Skin epidermis (tissue), 12 donors: Measurements from ENCODE around the gene IER3IP1.
A peak's percentile ranks its signal among the peaks of the same experiment; 100 is the strongest.
"Not testable (repeated sequence)": the region's sequence is repeated elsewhere in the genome, so short reads cannot be mapped to it uniquely, and the experiment has no call there.

Experiments
- H3K27ac ChIP-seq, 21 experiments: fragments of 200-600 bp; sonication (generic) in 11 of 21; one replicate each; pipeline ENCODE4 v1.5.0; 2020; ENCODE audit warnings: mild to moderate bottlenecking in 3 of 21, inconsistent platforms in 2 of 21, moderate library complexity in 2 of 21
- H3K4me3 ChIP-seq, 7 experiments: fragments of 200-600 bp; sonication (generic) in 2 of 7; one replicate each; pipeline ENCODE4 v1.5.0; 2020; ENCODE audit warnings: inconsistent platforms in 2 of 7, mild to moderate bottlenecking in 2 of 7, moderate library complexity in 1 of 7

IER3IP1 gene

GRCh38 chr18:47175898-47176575 is at the start of gene IER3IP1:
IER3IP1 (minus strand) TSS chr18:47176364; CDS start chr18:47176277, 87 bp downstream.
- H3K4me3 ChIP-seq = peak within 1 kb of the TSS; percentile 72 to 97 (median 92)
- H3K27ac ChIP-seq = peak within 1 kb of the TSS; percentile 44 to 97 (median 89)

- no peak overlapping the region for H3K27ac ChIP-seq
Measured at GRCh38 chr18:47215554-47216138, 39.5 kb upstream of the IER3IP1 start.

DNA sequence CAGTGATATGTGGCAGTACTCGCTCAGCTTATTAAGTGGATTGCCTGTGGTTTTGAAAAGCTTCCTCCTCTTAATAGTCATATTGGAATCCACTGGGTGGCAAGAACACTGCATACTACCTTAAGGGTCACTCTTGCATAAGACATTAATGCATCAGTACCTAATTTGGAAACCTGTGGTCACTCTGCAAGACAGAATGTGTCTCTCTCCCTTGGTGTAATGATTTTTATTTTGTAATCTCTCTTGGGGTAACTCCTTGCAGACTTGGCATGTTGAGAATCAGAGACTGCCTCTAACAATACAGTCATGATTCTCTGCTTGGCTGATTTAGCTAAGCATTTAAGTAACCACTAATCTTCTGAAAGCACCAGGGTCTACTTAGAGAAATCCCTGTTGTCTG is 33.0 kb upstream of the IER3IP1 start:
- no peak overlapping the region for H3K27ac ChIP-seq

More at GRCh38 chr18:47215554-47216138, 39.5 kb upstream of the IER3IP1 start:
- H3K4me3 ChIP-seq = no peak overlapping the region

DNA sequence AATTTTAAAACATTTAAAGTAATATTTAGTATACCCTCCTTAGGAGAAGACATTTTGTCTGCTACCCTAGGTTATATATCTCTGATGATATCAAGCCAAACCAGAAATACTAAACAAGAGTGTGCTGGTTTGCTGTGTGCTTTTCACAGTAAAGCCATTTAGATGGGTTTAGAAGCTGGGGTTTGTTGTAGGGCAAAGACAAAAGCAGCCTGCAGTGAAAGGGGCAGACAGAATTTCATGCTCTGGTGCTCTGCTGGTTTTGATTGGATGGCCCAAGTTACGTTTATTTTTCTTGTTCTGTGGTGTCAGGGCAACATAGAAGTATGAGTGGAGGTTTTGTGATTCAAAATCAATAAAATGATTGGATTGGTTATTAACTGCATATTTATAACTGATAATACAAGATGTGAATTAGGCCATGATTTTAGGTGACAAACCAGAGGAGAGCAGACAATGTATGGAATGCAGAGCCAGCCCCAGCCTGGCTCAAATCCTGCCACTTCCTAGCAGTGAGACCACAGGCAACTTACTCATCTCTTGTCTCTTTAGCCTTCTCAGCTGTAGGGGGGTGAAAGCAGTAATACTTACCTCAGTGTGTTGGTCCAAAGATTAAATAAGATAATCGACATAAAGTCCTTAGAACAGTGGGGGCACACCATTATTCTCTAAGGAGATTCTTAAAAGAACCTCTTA is 30.9 kb upstream of the IER3IP1 start:
- H3K4me3 ChIP-seq = no peak overlapping the region
- no peak overlapping the region for H3K27ac ChIP-seq

More for the DNA sequence above, 33.0 kb upstream of the IER3IP1 start:
- H3K4me3 ChIP-seq = no peak overlapping the region

- H3K27ac ChIP-seq = no peak overlapping the region
- no peak overlapping the region for H3K4me3 ChIP-seq
Measured at GRCh38 chr18:47204908-47205522, 28.9 kb upstream of the IER3IP1 start.

DNA sequence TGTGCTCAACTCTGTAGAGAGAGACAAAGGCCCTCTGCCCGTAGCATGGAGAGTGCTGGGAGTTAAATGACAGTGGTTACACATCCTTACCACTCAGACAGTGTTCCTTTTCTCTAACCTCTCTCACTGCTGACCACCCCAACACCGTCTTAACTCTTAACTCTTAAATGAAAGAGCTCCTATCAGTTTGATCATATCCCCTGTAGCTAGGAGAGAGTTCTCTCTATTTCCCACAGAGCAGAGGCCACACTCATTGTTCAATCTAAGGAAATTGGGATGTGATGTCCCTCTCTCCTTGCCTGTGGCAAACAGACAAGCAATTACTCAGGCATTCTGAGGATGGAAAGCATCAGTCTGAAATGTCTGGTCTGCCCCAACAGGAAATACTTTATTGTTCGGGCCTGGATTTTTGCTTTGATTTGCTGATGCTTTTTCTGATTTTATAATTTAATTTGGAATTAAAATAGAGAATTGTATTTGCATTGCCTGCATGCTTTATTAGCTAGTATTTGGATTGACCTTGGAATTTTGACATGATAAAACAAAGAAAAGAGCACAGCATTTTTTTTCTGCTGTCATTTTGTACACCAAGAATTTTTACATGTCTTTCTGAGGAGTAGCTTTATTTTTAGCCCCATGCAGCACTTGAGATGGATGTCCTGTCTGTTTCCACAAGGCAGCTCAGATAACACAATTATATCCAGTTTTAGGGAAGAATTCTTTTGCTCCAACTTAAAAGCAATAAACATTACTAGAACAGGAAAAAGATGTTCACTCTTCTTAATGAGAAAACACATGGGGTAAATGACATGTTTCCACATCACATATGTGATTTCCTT is 27.7 kb upstream of the IER3IP1 start:
- Histone ChIP-seq H3K27ac (no peak overlapping the region), H3K4me3 (no peak overlapping the region)

GRCh38 chr18:47195961-47196360 is 19.8 kb upstream of the IER3IP1 start:
- not testable (repeated sequence) for H3K27ac ChIP-seq, H3K4me3 ChIP-seq

DNA sequence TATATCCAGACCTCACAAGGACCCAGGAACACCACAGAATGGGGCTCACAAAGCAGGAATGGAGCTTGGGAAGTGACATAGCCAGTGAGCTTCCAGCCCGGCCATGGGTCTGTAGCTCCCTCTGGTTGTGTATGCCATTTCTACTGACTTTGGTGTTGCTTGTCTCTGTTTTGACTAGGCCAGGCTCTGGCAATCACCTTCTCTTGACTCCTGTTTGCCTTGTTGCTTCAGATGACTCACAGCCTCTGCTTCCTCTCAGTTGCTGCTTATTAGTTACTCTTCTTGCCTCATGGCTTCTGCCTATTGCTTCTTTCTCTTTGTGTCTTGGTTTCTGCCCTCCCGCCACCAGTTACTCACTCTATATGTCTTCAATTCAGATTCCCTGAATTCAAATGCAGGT is 15.8 kb upstream of the IER3IP1 start:
- H3K4me3 ChIP-seq = no peak overlapping the region
- no peak overlapping the region for H3K27ac ChIP-seq

DNA sequence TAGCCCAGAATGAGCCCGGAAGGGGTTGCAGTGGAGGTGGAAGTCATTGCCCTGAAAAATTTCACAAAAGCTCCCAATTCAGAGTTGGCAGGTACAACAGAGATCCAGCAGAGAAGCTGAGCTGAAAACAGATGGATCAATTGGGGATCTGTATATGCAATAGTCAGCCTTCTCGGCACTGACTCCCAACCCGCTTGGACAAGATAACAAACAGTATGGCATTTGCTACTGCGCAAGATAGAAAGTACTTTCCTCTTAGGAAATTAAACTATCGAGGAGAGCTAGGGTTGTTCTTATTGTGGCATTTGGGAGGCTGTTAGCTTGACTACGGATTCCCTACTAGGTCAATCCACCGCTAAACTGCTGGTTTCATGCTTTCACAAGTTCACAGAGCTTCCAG is 11.6 kb upstream of the IER3IP1 start:
- H3K4me3 ChIP-seq = no peak overlapping the region
- no peak overlapping the region for H3K27ac ChIP-seq

DNA sequence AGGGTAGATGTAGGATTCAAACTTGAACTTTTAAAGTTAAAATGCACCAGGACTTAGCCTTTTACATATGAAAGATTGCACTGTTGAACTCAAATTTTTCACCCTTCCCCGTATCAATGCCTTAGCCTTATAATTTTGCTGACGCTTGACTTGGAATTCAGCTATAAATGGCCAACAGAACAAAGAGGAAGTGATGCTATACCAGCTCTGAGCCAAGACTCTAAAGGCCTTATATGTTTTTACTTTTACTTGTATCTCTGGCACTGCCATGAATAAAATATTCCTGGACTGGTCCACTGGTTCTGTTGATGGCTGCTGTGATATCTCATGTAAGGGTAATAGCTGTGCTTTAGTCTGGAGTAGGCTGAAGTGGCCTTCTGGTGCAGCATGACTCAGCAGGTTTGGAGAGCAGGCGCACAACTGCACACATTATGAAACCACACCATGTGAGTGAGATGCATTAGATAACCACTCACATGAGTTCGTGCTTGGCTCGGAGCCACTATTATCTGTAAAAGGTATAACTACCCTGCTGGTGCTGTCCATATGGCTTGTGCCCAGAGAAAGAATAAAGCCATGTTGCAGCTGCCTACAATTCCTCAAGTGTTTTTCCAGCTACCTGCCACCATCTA is 8.4 kb upstream of the IER3IP1 start:
- Histone ChIP-seq H3K27ac (no peak overlapping the region), H3K4me3 (no peak overlapping the region)

- not testable (repeated sequence) for H3K4me3 ChIP-seq
Measured at GRCh38 chr18:47182156-47182555, 6.0 kb upstream of the IER3IP1 start.

DNA sequence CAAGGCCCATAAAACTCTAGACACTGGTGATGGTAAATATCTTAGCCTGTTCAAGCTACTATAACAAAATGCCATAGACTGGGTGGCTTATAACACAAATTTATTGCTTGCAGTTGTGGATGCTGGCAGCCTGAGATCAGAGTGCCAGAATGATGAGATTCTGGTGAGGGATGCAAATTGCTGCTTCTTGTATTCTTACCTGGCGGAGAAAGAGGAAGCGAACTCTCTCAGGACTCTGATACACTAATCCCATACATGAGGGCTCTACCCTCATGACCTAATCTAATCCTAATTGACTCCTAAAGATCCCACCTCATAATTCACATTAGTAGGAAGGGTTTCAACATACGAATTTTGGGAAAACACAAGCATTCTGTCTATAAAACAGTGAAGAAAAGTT is 4.6 kb upstream of the IER3IP1 start:
- Histone ChIP-seq H3K27ac (no peak overlapping the region), H3K4me3 (no peak overlapping the region)

More at GRCh38 chr18:47182156-47182555, 6.0 kb upstream of the IER3IP1 start:
- H3K27ac ChIP-seq = not testable (repeated sequence)

DNA sequence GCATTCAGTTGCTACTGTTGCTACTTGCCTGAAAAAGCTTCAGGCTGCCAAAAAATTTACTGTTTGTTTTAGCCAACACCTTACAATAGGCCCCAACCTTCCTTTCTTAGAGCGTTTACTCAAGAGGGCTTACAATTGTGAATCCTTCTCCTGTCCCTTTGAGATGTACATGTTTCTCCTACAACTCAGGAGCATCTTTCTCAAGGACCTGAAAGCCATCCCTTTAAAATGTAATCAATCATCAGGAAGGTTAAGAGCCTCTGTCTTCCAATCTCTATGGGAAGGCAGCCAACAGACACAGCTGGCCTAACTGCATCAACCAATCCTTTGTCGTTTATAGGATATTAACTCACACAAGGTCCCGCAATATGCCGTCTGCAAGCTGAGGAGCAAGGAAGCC is 3.4 kb upstream of the IER3IP1 start:
- Histone ChIP-seq H3K4me3 (no peak overlapping the region), H3K27ac (no peak overlapping the region)

DNA sequence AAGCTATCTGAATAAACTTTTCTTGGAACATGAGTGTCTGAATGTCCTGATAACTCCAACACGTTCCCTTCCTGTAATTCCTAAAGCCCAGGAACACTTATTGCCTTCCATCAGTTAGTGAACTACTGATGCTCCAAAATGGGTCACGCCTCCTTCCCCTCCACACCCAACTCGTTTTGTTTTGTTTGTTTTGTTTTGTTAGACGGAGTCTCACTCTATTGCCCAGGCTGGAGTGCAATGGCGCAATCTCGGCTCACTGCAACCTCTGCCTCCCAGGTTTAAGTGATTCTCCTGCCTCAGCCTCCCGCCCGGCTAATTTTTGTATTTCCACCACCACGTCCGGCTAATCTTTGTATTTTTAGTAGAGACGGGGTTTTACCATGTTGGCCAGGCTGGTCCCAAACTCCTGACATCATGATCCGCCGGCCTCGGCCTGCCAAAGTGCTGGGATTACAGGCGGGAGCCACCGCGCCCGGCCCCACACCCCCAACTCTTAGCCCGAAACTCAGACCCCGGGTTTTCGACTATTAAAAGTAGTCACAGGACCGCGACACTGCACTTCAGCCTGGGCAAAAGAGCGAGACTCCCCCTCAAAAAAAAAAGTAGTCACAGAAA is 774 bp downstream of the IER3IP1 start:
- Histone ChIP-seq H3K4me3 (peak overlapping the region; percentile 72 to 97 (median 92)), H3K27ac (peak overlapping the region; percentile 44 to 97 (median 89))

DNA sequence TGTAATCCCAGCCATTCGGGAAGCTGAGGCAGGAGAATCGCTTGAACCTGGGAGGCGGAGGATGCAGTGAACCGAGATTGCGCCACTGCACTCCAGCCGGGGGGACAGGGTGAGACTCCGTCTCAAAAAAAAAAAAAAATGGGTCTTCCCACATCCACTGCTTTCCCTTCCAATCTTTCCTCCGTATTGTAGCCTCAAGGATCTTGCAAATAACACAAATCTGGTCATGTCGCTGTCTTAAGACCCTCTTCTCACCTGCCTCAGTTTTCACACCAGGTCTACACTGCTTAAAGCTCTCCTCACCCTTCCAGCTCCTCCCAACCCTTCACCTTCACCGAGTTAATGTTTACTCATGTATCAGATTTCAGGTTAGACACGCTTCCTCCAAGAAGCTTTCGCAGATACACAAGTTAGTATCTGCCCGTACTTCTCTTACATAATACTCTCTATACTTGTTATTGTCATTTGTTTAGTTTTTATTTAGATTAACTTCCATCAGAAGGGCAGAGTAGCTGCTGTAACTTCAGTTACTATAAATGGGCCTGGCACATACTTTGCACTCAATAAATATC is 1.5 kb downstream of the IER3IP1 start:
- peak overlapping the region; percentile 72 to 97 (median 92) for H3K4me3 ChIP-seq
- H3K27ac ChIP-seq = peak overlapping the region in 5 of 21 experiments; percentile 88 to 94 (median 92)

DNA sequence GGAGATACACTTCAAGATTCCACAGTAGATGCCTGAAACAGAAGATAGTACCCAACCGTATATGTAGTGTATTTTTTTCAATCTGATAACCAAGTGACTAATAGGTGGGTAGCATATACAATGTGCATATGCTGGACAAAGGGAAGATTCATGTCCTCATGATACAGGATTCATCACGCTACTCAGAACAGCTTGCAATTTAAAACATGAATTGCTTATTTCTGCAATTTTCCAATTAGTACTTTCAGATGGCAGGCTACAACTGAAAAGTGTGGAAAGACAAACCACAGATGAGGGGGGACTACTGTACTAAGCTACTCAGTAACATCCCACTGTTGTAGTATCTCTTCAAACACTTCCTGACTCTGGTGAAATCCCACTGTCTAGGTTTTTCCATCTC is 3.7 kb downstream of the IER3IP1 start:
- no peak overlapping the region for H3K4me3 ChIP-seq

GRCh38 chr18:47168913-47169312 is 7.3 kb downstream of the IER3IP1 start:
- Histone ChIP-seq H3K27ac (no peak overlapping the region), H3K4me3 (no peak overlapping the region)

More for the DNA sequence above, 3.7 kb downstream of the IER3IP1 start:
- no peak overlapping the region for H3K27ac ChIP-seq

DNA sequence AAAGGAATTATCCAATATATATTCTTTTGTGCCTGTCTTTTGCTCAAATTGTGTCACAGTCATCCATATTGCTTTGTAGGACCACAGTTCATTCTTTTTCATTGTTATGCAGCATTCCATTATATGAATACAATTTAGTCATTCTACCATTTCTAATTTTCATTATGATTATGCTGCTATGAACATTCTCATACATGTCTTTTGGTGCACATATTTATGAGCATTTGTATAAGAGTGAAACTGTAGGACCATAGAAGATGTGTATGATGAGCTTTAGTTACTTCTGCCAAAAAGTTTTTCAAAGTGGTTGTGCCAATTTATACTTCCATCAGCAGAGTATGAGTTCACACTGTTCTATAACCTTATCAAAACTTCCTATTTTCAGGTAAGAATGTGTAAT is 7.7 kb downstream of the IER3IP1 start:
- no peak overlapping the region for H3K4me3 ChIP-seq
- H3K27ac ChIP-seq = no peak overlapping the region
